NT2/D1 (cell line): ENCODE data around the gene GSAP.

Experiments used
- DNase-seq: peaks from one replicate; pipeline ENCODE4 v3.0.0-alpha.2; 2011; ENCODE audit warnings: low read depth, low spot score
- H3K27me3 ChIP-seq: 2 replicates; pipeline ENCODE4 v1.6.0; 2011; ENCODE audit warnings: mild to moderate bottlenecking; ENCODE audit not compliant: insufficient read length, insufficient read depth
- H3K36me3 ChIP-seq: 2 replicates; pipeline ENCODE4 v1.6.1; 2011; ENCODE audit warnings: mild to moderate bottlenecking, low read length, mixed read lengths; ENCODE audit not compliant: insufficient read depth, insufficient read length
- H3K4me1 ChIP-seq: 2 replicates; pipeline ENCODE4 v1.5.1; 2011; ENCODE audit not compliant: insufficient read depth, insufficient read length
- H3K4me3 ChIP-seq: 2 replicates; pipeline ENCODE4 v1.5.1; 2011; ENCODE audit warnings: low read depth; ENCODE audit not compliant: insufficient read length
- H3K9ac ChIP-seq: 2 replicates; pipeline ENCODE4 v1.6.0; 2011; ENCODE audit warnings: low read depth; ENCODE audit not compliant: insufficient read length
- H3K9me3 ChIP-seq: 2 replicates; pipeline ENCODE4 v1.5.1; 2011; ENCODE audit warnings: mild to moderate bottlenecking, low read length; ENCODE audit not compliant: insufficient read depth
- SUZ12 ChIP-seq: IDR thresholded peaks from 2 replicates; pipeline ENCODE4 v1.6.1; 2011; ENCODE audit not compliant: insufficient read length, insufficient read depth; ENCODE audit errors: extremely low read depth
- YY1 ChIP-seq: IDR thresholded peaks from 2 replicates; pipeline ENCODE4 v1.6.1; 2011; ENCODE audit not compliant: insufficient read length, insufficient read depth
- ZNF274 ChIP-seq: IDR thresholded peaks from 2 replicates; pipeline ENCODE4 v1.6.1; 2011; ENCODE audit warnings: mild to moderate bottlenecking, low read depth, low read length

Gene GSAP

GRCh38 chr7:77434570-77435275, 18.6 kb upstream of the GSAP start:
- no peak for DNase-seq

DNA sequence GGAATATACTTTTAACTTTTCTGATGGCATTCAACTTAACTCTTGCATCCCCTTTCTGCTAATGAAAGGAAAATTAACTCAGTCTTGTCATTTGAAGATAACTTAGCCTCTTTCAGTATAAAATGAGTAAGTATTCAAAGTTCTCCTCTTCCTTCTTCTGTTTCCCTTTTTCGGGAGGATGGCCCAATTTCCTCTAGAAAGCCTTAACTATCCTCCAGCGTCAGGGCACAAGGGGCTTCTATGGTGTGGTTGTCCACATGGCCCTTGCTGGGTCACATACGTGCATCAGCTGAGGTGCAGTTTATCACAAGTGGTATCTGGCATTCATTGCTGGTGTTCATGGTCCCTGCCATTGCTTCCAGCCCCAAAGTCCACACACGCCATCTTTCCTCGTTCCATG, 17.8 kb upstream of the GSAP start:
- no peak overlapping the region for H3K4me3 ChIP-seq
- no peak overlapping the region for H3K9ac ChIP-seq
- no peaks in the 10 kb centered on the region for H3K36me3 ChIP-seq
- H3K27me3 ChIP-seq = no peaks in the 10 kb centered on the region
- TF ChIP-seq SUZ12 (no peak), ZNF274 (no peak), YY1 (no peak)
- H3K9me3 ChIP-seq = no peaks in the 10 kb centered on the region
- H3K4me1 ChIP-seq = no peaks in the 10 kb centered on the region
- no peak for DNase-seq

More at GRCh38 chr7:77434570-77435275, 18.6 kb upstream of the GSAP start:
- H3K36me3 ChIP-seq = no peaks in the 10 kb centered on the region
- H3K4me3 ChIP-seq = no peak overlapping the region
- no peak overlapping the region for H3K9ac ChIP-seq
- TF ChIP-seq ZNF274 (no peak), SUZ12 (no peak), YY1 (no peak)
- H3K9me3 ChIP-seq = no peaks in the 10 kb centered on the region
- H3K4me1 ChIP-seq = no peaks in the 10 kb centered on the region
- H3K27me3 ChIP-seq = no peaks in the 10 kb centered on the region

GRCh38 chr7:77430927-77431326, 14.8 kb upstream of the GSAP start:
- no peak for DNase-seq
- Histone ChIP-seq H3K36me3 (no peaks in the 10 kb centered on the region), H3K27me3 (no peaks in the 10 kb centered on the region), H3K9ac (no peak overlapping the region), H3K9me3 (no peaks in the 10 kb centered on the region), H3K4me3 (no peak overlapping the region), H3K4me1 (peaks cover 3% of the 10 kb centered on the region)
- no peak for TF ChIP-seq SUZ12
- TF ChIP-seq YY1 = no peak

- Histone ChIP-seq H3K4me1 (peaks cover 3% of the 10 kb centered on the region), H3K9me3 (no peaks in the 10 kb centered on the region), H3K9ac (no peak overlapping the region), H3K36me3 (no peaks in the 10 kb centered on the region), H3K27me3 (no peaks in the 10 kb centered on the region), H3K4me3 (no peak overlapping the region)
- DNase-seq = no peak
- TF ChIP-seq YY1 (no peak), ZNF274 (no peak), SUZ12 (no peak)
These were observed 12.7 kb upstream of the GSAP start for GRCh38 chr7:77428777-77429231.

GRCh38 chr7:77427996-77428603, 12.0 kb upstream of the GSAP start:
- Histone ChIP-seq H3K4me3 (no peak overlapping the region), H3K9ac (no peak overlapping the region)
- no peak for DNase-seq

GRCh38 chr7:77426521-77427051, 10.4 kb upstream of the GSAP start:
- H3K9me3 ChIP-seq = no peaks in the 10 kb centered on the region
- no peaks in the 10 kb centered on the region for H3K27me3 ChIP-seq
- no peaks in the 10 kb centered on the region for H3K36me3 ChIP-seq
- peak overlapping the region; percentile 42 for H3K9ac ChIP-seq
- peaks cover 3% of the 10 kb centered on the region for H3K4me1 ChIP-seq
- TF ChIP-seq SUZ12 = no peak
- TF ChIP-seq YY1 = no peak
- no peak for TF ChIP-seq ZNF274
- no peak overlapping the region for H3K4me3 ChIP-seq
- DNase-seq = no peak

More at GRCh38 chr7:77427996-77428603, 12.0 kb upstream of the GSAP start:
- H3K36me3 ChIP-seq = no peaks in the 10 kb centered on the region
- no peaks in the 10 kb centered on the region for H3K27me3 ChIP-seq
- peaks cover 3% of the 10 kb centered on the region for H3K4me1 ChIP-seq
- TF ChIP-seq YY1 (no peak), ZNF274 (no peak), SUZ12 (no peak)
- no peaks in the 10 kb centered on the region for H3K9me3 ChIP-seq

DNA sequence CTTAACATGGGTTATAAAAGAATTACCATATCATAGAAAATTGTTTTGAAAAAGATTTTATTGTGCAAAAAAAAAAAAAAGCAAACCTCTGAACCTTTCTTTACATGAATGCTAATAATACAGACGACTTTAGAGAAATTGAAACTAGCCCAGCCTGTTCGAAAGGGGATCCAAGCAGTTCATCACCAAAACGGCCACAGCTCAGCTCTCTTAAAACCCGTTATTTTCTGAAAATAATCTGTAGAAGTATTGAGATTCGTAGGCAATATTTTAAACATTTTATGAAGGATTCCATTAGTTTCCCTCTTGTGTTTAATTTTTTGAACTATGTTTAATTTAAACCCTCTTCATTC, 9.9 kb upstream of the GSAP start:
- no peak for TF ChIP-seq ZNF274
- TF ChIP-seq YY1 = no peak
- no peak for TF ChIP-seq SUZ12
- no peak for DNase-seq
- Histone ChIP-seq H3K9ac (no peak overlapping the region), H3K36me3 (no peaks in the 10 kb centered on the region), H3K4me1 (peaks cover 3% of the 10 kb centered on the region), H3K4me3 (no peak overlapping the region), H3K9me3 (no peaks in the 10 kb centered on the region), H3K27me3 (no peaks in the 10 kb centered on the region)
